ENCODE measurements around the gene ZNF677.
"Not testable (repeated sequence)": the region's sequence is repeated elsewhere in the genome, so short reads cannot be mapped to it uniquely, and the experiment has no call there.

Gene ZNF677

GRCh38 chr19:53193535-53194222 lies 61.0 kb downstream of the ZNF677 start:
- H3K9me3 ChIP-seq (ENCODE audit: control extremely low read depth in 1 of 5, control insufficient read depth in 4 of 5, insufficient read depth in 2 of 5, low read depth in 1 of 5, low read length in 4 of 5) = peaks cover 0 to 34% (median 0%) of the 10 kb centered on the region in 5 experiments
- H3K4me1 ChIP-seq (ENCODE audit: control extremely low read depth in 1 of 4, control insufficient read depth in 4 of 4, insufficient read depth in 4 of 4, low read length in 3 of 4) = peaks cover 3 to 34% (median 13%) of the 10 kb centered on the region in 4 experiments
- ChIA-PET POLR2A (no interaction called here), CTCF (interaction anchor here (0.6 to 2.0 kb wide), 3 partner anchors 13 to 396 kb away, joined by 3 to 5 read pairs (median 3); no protein-coding TSS in a partner anchor)
- H3K27ac ChIP-seq (ENCODE audit: insufficient read depth in 1 of 2, low read depth in 1 of 2, low read length in 2 of 2, poor library complexity in 1 of 2, severe bottlenecking in 2 of 2) = no peak overlapping the region
- WGBS (ENCODE audit: insufficient coverage) = 75% methylated on average over 7 of the region's 12 CpGs
- DNase-seq = no peak
- H3K4me3 ChIP-seq (ENCODE audit: control insufficient read depth in 1 of 7, extremely low read depth in 1 of 7, insufficient read depth in 4 of 7, low read depth in 2 of 7, low read length in 6 of 7) = peak overlapping the region in 6 of 7 experiments; percentile 53 to 92 (median 89)
- H3K36me3 ChIP-seq (ENCODE audit: control insufficient read depth in 4 of 4, insufficient read depth in 4 of 4, low read length in 3 of 4) = peaks cover 0 to 11% (median 7%) of the 10 kb centered on the region in 4 experiments
- H3K27me3 ChIP-seq (replicated peaks in 2 of 5; ENCODE audit: control insufficient read depth in 4 of 5, insufficient read depth in 5 of 5, low read length in 4 of 5) = no peaks in the 10 kb centered on the region

- ChIA-PET POLR2A (no interaction called here), CTCF (interaction anchor here (0.6 kb wide), 1 partner anchor 397 kb away, joined by 3 read pairs; no protein-coding TSS in a partner anchor)
- DNase-seq = peak; percentile 90 to 96 (median 96)
- 0% methylated on average over 35 of the region's 53 CpGs for WGBS (ENCODE audit: insufficient coverage)
- Histone ChIP-seq H3K4me1 (ENCODE audit: control extremely low read depth in 1 of 4, control insufficient read depth in 4 of 4, insufficient read depth in 4 of 4, low read length in 3 of 4) (peaks cover 3 to 33% (median 13%) of the 10 kb centered on the region in 4 experiments), H3K4me3 (ENCODE audit: control insufficient read depth in 1 of 7, extremely low read depth in 1 of 7, insufficient read depth in 4 of 7, low read depth in 2 of 7, low read length in 6 of 7) (peak within 1 kb of the TSS; percentile 54 to 92 (median 88)), H3K27me3 (replicated peaks in 2 of 5; ENCODE audit: control insufficient read depth in 4 of 5, insufficient read depth in 5 of 5, low read length in 4 of 5) (no peaks in the 10 kb centered on the region), H3K27ac (ENCODE audit: insufficient read depth in 1 of 2, low read depth in 1 of 2, low read length in 2 of 2, poor library complexity in 1 of 2, severe bottlenecking in 2 of 2) (peak within 1 kb of the TSS; percentile 80 to 86), H3K36me3 (ENCODE audit: control insufficient read depth in 4 of 4, insufficient read depth in 4 of 4, low read length in 3 of 4) (peaks cover 0 to 11% (median 7%) of the 10 kb centered on the region in 4 experiments), H3K9me3 (ENCODE audit: control extremely low read depth in 1 of 5, control insufficient read depth in 4 of 5, insufficient read depth in 2 of 5, low read depth in 1 of 5, low read length in 4 of 5) (peaks cover 0 to 28% (median 0%) of the 10 kb centered on the region in 5 experiments)
Measured at GRCh38 chr19:53192771-53193534, 61.7 kb downstream of the ZNF677 start, which contains the start of gene ZNF665. Gene ZNF665, minus strand, starts transcription at chr19:53193358. Its CDS starts 10,460 bp downstream, at chr19:53182898.

GRCh38 chr19:53190253-53190652 lies 64.4 kb downstream of the ZNF677 start:
- Histone ChIP-seq H3K27me3 (replicated peaks in 2 of 5; ENCODE audit: control insufficient read depth in 4 of 5, insufficient read depth in 5 of 5, low read length in 4 of 5) (no peaks in the 10 kb centered on the region), H3K9me3 (ENCODE audit: control extremely low read depth in 1 of 5, control insufficient read depth in 4 of 5, insufficient read depth in 2 of 5, low read depth in 1 of 5, low read length in 4 of 5) (peaks cover 0 to 24% (median 0%) of the 10 kb centered on the region in 5 experiments), H3K4me1 (ENCODE audit: control extremely low read depth in 1 of 4, control insufficient read depth in 4 of 4, insufficient read depth in 4 of 4, low read length in 3 of 4) (peaks cover 2 to 17% (median 9%) of the 10 kb centered on the region in 4 experiments), H3K36me3 (ENCODE audit: control insufficient read depth in 4 of 4, insufficient read depth in 4 of 4, low read length in 3 of 4) (peaks cover 0 to 11% (median 7%) of the 10 kb centered on the region in 4 experiments), H3K27ac (ENCODE audit: insufficient read depth in 1 of 2, low read depth in 1 of 2, low read length in 2 of 2, poor library complexity in 1 of 2, severe bottlenecking in 2 of 2) (no peak overlapping the region), H3K4me3 (ENCODE audit: control insufficient read depth in 1 of 7, extremely low read depth in 1 of 7, insufficient read depth in 4 of 7, low read depth in 2 of 7, low read length in 6 of 7) (no peak overlapping the region)
- 100% methylated on average over 2 of the region's 3 CpGs for WGBS (ENCODE audit: insufficient coverage)
- CTCF ChIA-PET = no interaction called here
- no peak for DNase-seq
- POLR2A ChIA-PET = no interaction called here

GRCh38 chr19:53189691-53190198 lies 64.9 kb downstream of the ZNF677 start:
- WGBS (ENCODE audit: insufficient coverage) = 98% methylated on average over 8 of the region's 16 CpGs

More at GRCh38 chr19:53189691-53190198, 64.9 kb downstream of the ZNF677 start:
- H3K27me3 ChIP-seq (replicated peaks in 2 of 5; ENCODE audit: control insufficient read depth in 4 of 5, insufficient read depth in 5 of 5, low read length in 4 of 5); POLR2A ChIA-PET; CTCF ChIA-PET; H3K4me3 ChIP-seq (ENCODE audit: control insufficient read depth in 1 of 7, extremely low read depth in 1 of 7, insufficient read depth in 4 of 7, low read depth in 2 of 7, low read length in 6 of 7); H3K27ac ChIP-seq (ENCODE audit: insufficient read depth in 1 of 2, low read depth in 1 of 2, low read length in 2 of 2, poor library complexity in 1 of 2, severe bottlenecking in 2 of 2): not testable (repeated sequence)
- Histone ChIP-seq H3K4me1 (ENCODE audit: control extremely low read depth in 1 of 4, control insufficient read depth in 4 of 4, insufficient read depth in 4 of 4, low read length in 3 of 4) (peaks cover 2 to 16% (median 9%) of the 10 kb centered on the region in 4 experiments), H3K9me3 (ENCODE audit: control extremely low read depth in 1 of 5, control insufficient read depth in 4 of 5, insufficient read depth in 2 of 5, low read depth in 1 of 5, low read length in 4 of 5) (peaks cover 0 to 24% (median 0%) of the 10 kb centered on the region in 5 experiments), H3K36me3 (ENCODE audit: control insufficient read depth in 4 of 4, insufficient read depth in 4 of 4, low read length in 3 of 4) (peaks cover 0 to 11% (median 8%) of the 10 kb centered on the region in 4 experiments)
- peak in 2 of 3 donors; percentile 13 to 18 for DNase-seq

All from common myeloid progenitor, CD34-positive (primary cell).